ENCODE measurements around the gene FLAD1.

DNA sequence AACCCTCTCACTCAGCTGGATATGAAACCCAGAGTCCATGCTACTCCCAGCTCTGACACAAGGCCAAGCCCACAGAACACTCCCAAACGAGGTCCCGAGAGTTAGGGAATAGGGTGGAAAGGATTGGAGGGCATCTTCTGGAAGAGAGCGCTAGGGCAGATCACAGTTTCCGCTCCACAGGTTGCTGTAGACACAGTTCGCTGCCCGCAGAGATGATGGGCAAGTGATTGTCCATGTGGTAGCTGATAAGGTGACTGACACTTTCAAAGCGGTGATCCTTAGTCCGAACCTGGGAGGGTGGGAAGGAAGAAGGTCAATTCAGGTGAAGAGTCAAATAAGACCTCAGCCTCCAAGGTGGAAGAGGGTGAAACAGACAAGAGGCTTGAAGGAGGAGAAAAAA lies 19.5 kb upstream of the FLAD1 start:
- TF ChIP-seq, protein P1, sequence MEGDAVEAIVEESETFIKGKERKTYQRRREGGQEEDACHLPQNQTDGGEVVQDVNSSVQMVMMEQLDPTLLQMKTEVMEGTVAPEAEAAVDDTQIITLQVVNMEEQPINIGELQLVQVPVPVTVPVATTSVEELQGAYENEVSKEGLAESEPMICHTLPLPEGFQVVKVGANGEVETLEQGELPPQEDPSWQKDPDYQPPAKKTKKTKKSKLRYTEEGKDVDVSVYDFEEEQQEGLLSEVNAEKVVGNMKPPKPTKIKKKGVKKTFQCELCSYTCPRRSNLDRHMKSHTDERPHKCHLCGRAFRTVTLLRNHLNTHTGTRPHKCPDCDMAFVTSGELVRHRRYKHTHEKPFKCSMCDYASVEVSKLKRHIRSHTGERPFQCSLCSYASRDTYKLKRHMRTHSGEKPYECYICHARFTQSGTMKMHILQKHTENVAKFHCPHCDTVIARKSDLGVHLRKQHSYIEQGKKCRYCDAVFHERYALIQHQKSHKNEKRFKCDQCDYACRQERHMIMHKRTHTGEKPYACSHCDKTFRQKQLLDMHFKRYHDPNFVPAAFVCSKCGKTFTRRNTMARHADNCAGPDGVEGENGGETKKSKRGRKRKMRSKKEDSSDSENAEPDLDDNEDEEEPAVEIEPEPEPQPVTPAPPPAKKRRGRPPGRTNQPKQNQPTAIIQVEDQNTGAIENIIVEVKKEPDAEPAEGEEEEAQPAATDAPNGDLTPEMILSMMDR (IDR thresholded peaks at IDR 0.05) = no peak
- no peak for TF ChIP-seq EP300 (IDR thresholded peaks at IDR 0.05)

Data from ovary (tissue), 3 donors.